HG03354 (cell line): ENCODE measurements around the gene SCARB1.
"Not testable (repeated sequence)": the region's sequence is repeated elsewhere in the genome, so short reads cannot be mapped to it uniquely, and the experiment has no call there.

ENCODE experiments used
- ATAC-seq: cut with Tn5 transposase; IDR thresholded peaks from one replicate; pipeline ENCODE4 v1.9.1; 2021; ENCODE audit warnings: mild to moderate bottlenecking; ENCODE audit not compliant: unreplicated experiment, poor library complexity, severe bottlenecking

The SCARB1 gene

GRCh38 chr12:124863416-124864325 lies at the start of gene SCARB1:
TSS of gene SCARB1 (minus strand) at chr12:124863864. CDS start at chr12:124863720, 144 bp downstream.
- peak; percentile 71 for ATAC-seq

GRCh38 chr12:124912529-124913287 lies 49.0 kb upstream of the SCARB1 start:
- ATAC-seq = not testable (repeated sequence)

GRCh38 chr12:124911521-124911920 lies 47.9 kb upstream of the SCARB1 start:
- not testable (repeated sequence) for ATAC-seq

GRCh38 chr12:124910561-124911478 lies 47.2 kb upstream of the SCARB1 start:
- ATAC-seq = no peak

- no peak for ATAC-seq
Measured at GRCh38 chr12:124909831-124910560, 46.3 kb upstream of the SCARB1 start.

GRCh38 chr12:124906606-124907261 lies 43.1 kb upstream of the SCARB1 start:
- ATAC-seq = peak; percentile 66

GRCh38 chr12:124904306-124905098 lies 40.8 kb upstream of the SCARB1 start:
- no peak for ATAC-seq

GRCh38 chr12:124902916-124903315 lies 39.3 kb upstream of the SCARB1 start:
- ATAC-seq = no peak

- no peak for ATAC-seq
Measured at GRCh38 chr12:124901003-124901402, 37.3 kb upstream of the SCARB1 start.

GRCh38 chr12:124900345-124900795 lies 36.7 kb upstream of the SCARB1 start:
- not testable (repeated sequence) for ATAC-seq

- no peak for ATAC-seq
Measured at GRCh38 chr12:124898923-124899294, 35.2 kb upstream of the SCARB1 start.

GRCh38 chr12:124898200-124898922 lies 34.7 kb upstream of the SCARB1 start:
- peak; percentile 52 for ATAC-seq

GRCh38 chr12:124896461-124896860 lies 32.8 kb upstream of the SCARB1 start:
- no peak for ATAC-seq

GRCh38 chr12:124893792-124894516 lies 30.3 kb upstream of the SCARB1 start:
- peak; percentile 66 for ATAC-seq

GRCh38 chr12:124888260-124888659 lies 24.6 kb upstream of the SCARB1 start:
- no peak for ATAC-seq

GRCh38 chr12:124887766-124888165 lies 24.1 kb upstream of the SCARB1 start:
- not testable (repeated sequence) for ATAC-seq
